ENCODE data around the gene PIP5K1A.
"Not testable (repeated sequence)": the region's sequence is repeated elsewhere in the genome, so short reads cannot be mapped to it uniquely, and the experiment has no call there.

The PIP5K1A gene

GRCh38 chr1:151192047-151192446, 6.3 kb upstream of the PIP5K1A start:
- 84 to 92% methylated on average over 7 of the region's 7 CpGs for WGBS, 2 experiments
- H3K4me1 ChIP-seq (ENCODE audit: control insufficient read depth, insufficient read depth, low read length), result peaks cover 10% of the 10 kb centered on the region
- H3K36me3 ChIP-seq (ENCODE audit: control insufficient read depth, insufficient read depth, low read length), result no peaks in the 10 kb centered on the region
- H3K4me3 ChIP-seq (ENCODE audit: insufficient read depth, low read depth, low read length), result no peak overlapping the region
- H3K27me3 ChIP-seq (ENCODE audit: control insufficient read depth, insufficient read depth, low read length, poor library complexity, severe bottlenecking), result no peaks in the 10 kb centered on the region
- no peak overlapping the region for H3K27ac ChIP-seq (ENCODE audit: insufficient read depth, low read depth, low read length, poor library complexity, severe bottlenecking)
- no peaks in the 10 kb centered on the region for H3K9me3 ChIP-seq (ENCODE audit: control insufficient read depth, low read length)

GRCh38 chr1:151193304-151193703, 5.0 kb upstream of the PIP5K1A start:
- Histone ChIP-seq H3K4me1 (ENCODE audit: control insufficient read depth, insufficient read depth, low read length) (peaks cover 9% of the 10 kb centered on the region), H3K36me3 (ENCODE audit: control insufficient read depth, insufficient read depth, low read length) (no peaks in the 10 kb centered on the region)
- WGBS, 2 experiments, result 89 to 90% methylated on average over 6 of the region's 6 CpGs

GRCh38 chr1:151193856-151194255, 4.5 kb upstream of the PIP5K1A start:
- Histone ChIP-seq H3K4me3 (ENCODE audit: insufficient read depth, low read depth, low read length) (no peak overlapping the region), H3K27me3 (ENCODE audit: control insufficient read depth, insufficient read depth, low read length, poor library complexity, severe bottlenecking) (no peaks in the 10 kb centered on the region), H3K9me3 (ENCODE audit: control insufficient read depth, low read length) (no peaks in the 10 kb centered on the region), H3K4me1 (ENCODE audit: control insufficient read depth, insufficient read depth, low read length) (peaks cover 3% of the 10 kb centered on the region), H3K27ac (ENCODE audit: insufficient read depth, low read depth, low read length, poor library complexity, severe bottlenecking) (no peak overlapping the region), H3K36me3 (ENCODE audit: control insufficient read depth, insufficient read depth, low read length) (no peaks in the 10 kb centered on the region)
- 87 to 95% methylated on average over 1 of the region's 1 CpG for WGBS, 2 experiments

More at GRCh38 chr1:151193304-151193703, 5.0 kb upstream of the PIP5K1A start:
- Histone ChIP-seq H3K9me3 (ENCODE audit: control insufficient read depth, low read length) (no peaks in the 10 kb centered on the region), H3K27me3 (ENCODE audit: control insufficient read depth, insufficient read depth, low read length, poor library complexity, severe bottlenecking) (no peaks in the 10 kb centered on the region), H3K4me3 (ENCODE audit: insufficient read depth, low read depth, low read length) (no peak overlapping the region), H3K27ac (ENCODE audit: insufficient read depth, low read depth, low read length, poor library complexity, severe bottlenecking) (no peak overlapping the region)

- H3K4me3 ChIP-seq (ENCODE audit: insufficient read depth, low read depth, low read length); H3K9me3 ChIP-seq (ENCODE audit: control insufficient read depth, low read length); H3K27ac ChIP-seq (ENCODE audit: insufficient read depth, low read depth, low read length, poor library complexity, severe bottlenecking); H3K4me1 ChIP-seq (ENCODE audit: control insufficient read depth, insufficient read depth, low read length); H3K27me3 ChIP-seq (ENCODE audit: control insufficient read depth, insufficient read depth, low read length, poor library complexity, severe bottlenecking); H3K36me3 ChIP-seq (ENCODE audit: control insufficient read depth, insufficient read depth, low read length): not testable (repeated sequence)
- WGBS, 2 experiments, result 87 to 94% methylated on average over 15 to 17 of the region's 17 CpGs
These were observed 3.3 kb upstream of the PIP5K1A start for GRCh38 chr1:151194894-151195594.

- H3K27me3 ChIP-seq (ENCODE audit: control insufficient read depth, insufficient read depth, low read length, poor library complexity, severe bottlenecking), result no peaks in the 10 kb centered on the region
- no peaks in the 10 kb centered on the region for H3K36me3 ChIP-seq (ENCODE audit: control insufficient read depth, insufficient read depth, low read length)
- H3K9me3 ChIP-seq (ENCODE audit: control insufficient read depth, low read length), result no peaks in the 10 kb centered on the region
- 72% methylated on average over 13 of the region's 14 CpGs for WGBS, 2 experiments
- H3K27ac ChIP-seq (ENCODE audit: insufficient read depth, low read depth, low read length, poor library complexity, severe bottlenecking), result no peak overlapping the region
- no peak overlapping the region for H3K4me3 ChIP-seq (ENCODE audit: insufficient read depth, low read depth, low read length)
- H3K4me1 ChIP-seq (ENCODE audit: control insufficient read depth, insufficient read depth, low read length), result peaks cover 4% of the 10 kb centered on the region
These were observed 2.0 kb upstream of the PIP5K1A start for GRCh38 chr1:151196292-151196800.

- Histone ChIP-seq H3K4me1 (ENCODE audit: control insufficient read depth, insufficient read depth, low read length) (peaks cover 5% of the 10 kb centered on the region), H3K9me3 (ENCODE audit: control insufficient read depth, low read length) (no peaks in the 10 kb centered on the region), H3K27ac (ENCODE audit: insufficient read depth, low read depth, low read length, poor library complexity, severe bottlenecking) (no peak overlapping the region), H3K4me3 (ENCODE audit: insufficient read depth, low read depth, low read length) (peak overlapping the region; percentile 74), H3K27me3 (ENCODE audit: control insufficient read depth, insufficient read depth, low read length, poor library complexity, severe bottlenecking) (no peaks in the 10 kb centered on the region), H3K36me3 (ENCODE audit: control insufficient read depth, insufficient read depth, low read length) (peaks cover 3% of the 10 kb centered on the region)
- WGBS, 2 experiments, result 28 to 40% methylated on average over 10 of the region's 10 CpGs
These were observed 494 bp upstream of the PIP5K1A start for GRCh38 chr1:151197863-151198253.

- no peaks in the 10 kb centered on the region for H3K27me3 ChIP-seq (ENCODE audit: control insufficient read depth, insufficient read depth, low read length, poor library complexity, severe bottlenecking)
- H3K27ac ChIP-seq (ENCODE audit: insufficient read depth, low read depth, low read length, poor library complexity, severe bottlenecking), result no peak overlapping the region
These were observed 1.7 kb downstream of the PIP5K1A start for GRCh38 chr1:151199873-151200581.

GRCh38 chr1:151205381-151205965, 7.1 kb downstream of the PIP5K1A start:
- H3K4me3 ChIP-seq (ENCODE audit: insufficient read depth, low read depth, low read length); H3K4me1 ChIP-seq (ENCODE audit: control insufficient read depth, insufficient read depth, low read length); H3K27ac ChIP-seq (ENCODE audit: insufficient read depth, low read depth, low read length, poor library complexity, severe bottlenecking); H3K27me3 ChIP-seq (ENCODE audit: control insufficient read depth, insufficient read depth, low read length, poor library complexity, severe bottlenecking); H3K9me3 ChIP-seq (ENCODE audit: control insufficient read depth, low read length): not testable (repeated sequence)
- peaks cover 28% of the 10 kb centered on the region for H3K36me3 ChIP-seq (ENCODE audit: control insufficient read depth, insufficient read depth, low read length)
- WGBS, 2 experiments, result 96 to 98% methylated on average over 12 of the region's 12 CpGs

More at GRCh38 chr1:151199873-151200581, 1.7 kb downstream of the PIP5K1A start:
- Histone ChIP-seq H3K36me3 (ENCODE audit: control insufficient read depth, insufficient read depth, low read length) (peaks cover 6% of the 10 kb centered on the region), H3K4me1 (ENCODE audit: control insufficient read depth, insufficient read depth, low read length) (peaks cover 5% of the 10 kb centered on the region), H3K9me3 (ENCODE audit: control insufficient read depth, low read length) (no peaks in the 10 kb centered on the region), H3K4me3 (ENCODE audit: insufficient read depth, low read depth, low read length) (peak overlapping the region; percentile 74)
- 36 to 40% methylated on average over 11 of the region's 11 CpGs for WGBS, 2 experiments

GRCh38 chr1:151210830-151211229, 12.5 kb downstream of the PIP5K1A start:
- 83 to 85% methylated on average over 1 of the region's 1 CpG for WGBS, 2 experiments
- Histone ChIP-seq H3K27me3 (ENCODE audit: control insufficient read depth, insufficient read depth, low read length, poor library complexity, severe bottlenecking) (no peaks in the 10 kb centered on the region), H3K9me3 (ENCODE audit: control insufficient read depth, low read length) (no peaks in the 10 kb centered on the region), H3K27ac (ENCODE audit: insufficient read depth, low read depth, low read length, poor library complexity, severe bottlenecking) (no peak overlapping the region), H3K4me3 (ENCODE audit: insufficient read depth, low read depth, low read length) (no peak overlapping the region), H3K4me1 (ENCODE audit: control insufficient read depth, insufficient read depth, low read length) (no peaks in the 10 kb centered on the region), H3K36me3 (ENCODE audit: control insufficient read depth, insufficient read depth, low read length) (peaks cover 20% of the 10 kb centered on the region)

Data from ectodermal cell (in vitro differentiated cells).